OCI-LY1 (cell line): ENCODE data around the gene UCMA.
A peak's percentile ranks its signal among the peaks of the same experiment; 100 is the strongest.

Source experiments
- H2AFZ ChIP-seq: fragments of 200-600 bp; sonication (generic), shearing (Covaris generic); 2 replicates; pipeline ENCODE4 v1.6.0; 2014; ENCODE audit warnings: antibody characterized with exemption, mild to moderate bottlenecking, low read length
- H3F3A ChIP-seq: fragments of 200-600 bp; sonication (generic), shearing (Covaris generic); 2 replicates; pipeline ENCODE4 v1.6.0; 2014; ENCODE audit warnings: mild to moderate bottlenecking, antibody characterized with exemption, low read length, moderate library complexity; ENCODE audit not compliant: insufficient read depth
- H3K27ac ChIP-seq: fragments of 200-600 bp; sonication (generic); 2 replicates; pipeline ENCODE4 v1.5.1; 2014; ENCODE audit warnings: low read length, mixed run types, mild to moderate bottlenecking, low read depth; ENCODE audit not compliant: poor library complexity, severe bottlenecking
- H3K27me3 ChIP-seq: fragments of 200-600 bp; sonication (generic); 2 replicates; pipeline ENCODE4 v1.6.0; 2014; ENCODE audit warnings: antibody characterized with exemption, mild to moderate bottlenecking, low read length, moderate library complexity; ENCODE audit not compliant: insufficient read depth
- H3K36me3 ChIP-seq: fragments of 200-600 bp; sonication (generic); 2 replicates; pipeline ENCODE4 v1.6.1; 2014; ENCODE audit warnings: mild to moderate bottlenecking, antibody characterized with exemption, low read length, moderate library complexity, mixed read lengths; ENCODE audit not compliant: insufficient read depth
- H3K4me1 ChIP-seq: fragments of 200-600 bp; sonication (generic); 2 replicates; pipeline ENCODE4 v1.5.1; 2014; ENCODE audit warnings: mild to moderate bottlenecking, low read length, moderate library complexity; ENCODE audit not compliant: insufficient read depth, severe bottlenecking
- H3K4me2 ChIP-seq: fragments of 200-600 bp; sonication (generic), shearing (Covaris generic); 2 replicates; pipeline ENCODE4 v1.6.1; 2014; ENCODE audit warnings: low read length
- H3K4me3 ChIP-seq: fragments of 200-600 bp; sonication (generic); 2 replicates; pipeline ENCODE4 v1.5.1; 2014; ENCODE audit warnings: low read length, low read depth, mild to moderate bottlenecking, mixed read lengths; ENCODE audit not compliant: poor library complexity, severe bottlenecking
- H3K79me2 ChIP-seq: fragments of 200-600 bp; shearing (Covaris generic); 2 replicates; pipeline ENCODE4 v1.6.1; 2016; ENCODE audit warnings: mixed run types, low read length, mixed read lengths; ENCODE audit not compliant: insufficient read depth
- H3K9ac ChIP-seq: fragments of 200-600 bp; sonication (generic), shearing (Covaris generic); 2 replicates; pipeline ENCODE4 v1.6.1; 2014; ENCODE audit warnings: mild to moderate bottlenecking, low read length, mixed read lengths
- H3K9me2 ChIP-seq: fragments of 200-600 bp; sonication (generic), shearing (Covaris generic); 2 replicates; pipeline ENCODE4 v1.6.1; 2014; ENCODE audit warnings: low read depth, mild to moderate bottlenecking, low read length, mixed read lengths
- H3K9me3 ChIP-seq: fragments of 200-600 bp; shearing (Covaris generic); 2 replicates; pipeline ENCODE4 v1.6.1; 2014; ENCODE audit warnings: low read length, mixed read lengths
- H4K20me1 ChIP-seq: fragments of 200-600 bp; sonication (generic), shearing (Covaris generic); 2 replicates; pipeline ENCODE4 v1.6.0; 2016; ENCODE audit warnings: mild to moderate bottlenecking, low read length; ENCODE audit not compliant: insufficient read depth
- EZH2 ChIP-seq: fragments of 200-600 bp; sonication (generic), shearing (Covaris generic); IDR thresholded peaks from 2 replicates; pipeline ENCODE4 v1.8.0; 2017; ENCODE audit warnings: borderline replicate concordance, mixed run types, mild to moderate bottlenecking, antibody characterized with exemption, low read length, moderate library complexity, mixed read lengths
- TF ChIP-seq, protein P1 (sequence below): fragments of 200-600 bp; sonication (generic), shearing (Covaris generic); IDR thresholded peaks from 2 replicates; pipeline ENCODE4 v1.5.1; 2017; ENCODE audit warnings: mild to moderate bottlenecking, antibody characterized with exemption, low read length, moderate library complexity, mixed read lengths

The UCMA gene

DNA sequence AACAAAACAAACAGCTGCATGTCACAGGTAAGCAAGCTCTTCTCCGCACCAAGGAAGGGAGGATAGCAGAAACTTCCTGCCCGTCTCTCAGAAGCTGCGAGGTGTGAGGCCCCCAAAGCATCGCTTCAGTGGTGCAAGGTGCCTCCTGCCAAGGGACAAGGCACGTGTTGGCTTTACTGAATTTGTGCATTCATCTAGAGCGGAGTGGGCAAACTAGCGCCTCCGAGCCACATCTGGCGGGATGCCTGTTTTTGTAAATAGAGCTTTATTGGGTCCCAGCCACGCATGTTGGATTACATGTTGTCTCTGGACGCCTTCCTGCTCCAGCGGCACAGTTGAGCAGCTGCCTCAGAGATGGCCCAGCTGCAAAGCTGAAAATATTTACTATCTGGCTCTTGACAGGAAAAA is 38.0 kb upstream of the UCMA start:
- Histone ChIP-seq H3K27me3 (no peaks in the 10 kb centered on the region), H3K9me2 (no peaks in the 10 kb centered on the region), H3K9ac (peak overlapping the region; percentile 23; the same call in 1 of the 2 replicates), H3F3A (no peaks in the 10 kb centered on the region), H2AFZ (no peak overlapping the region), H4K20me1 (no peaks in the 10 kb centered on the region), H3K9me3 (no peaks in the 10 kb centered on the region), H3K4me1 (peaks cover 21% of the 10 kb centered on the region), H3K27ac (peak overlapping the region; percentile 86), H3K79me2 (no peaks in the 10 kb centered on the region), H3K4me2 (peak overlapping the region; percentile 58), H3K36me3 (no peaks in the 10 kb centered on the region), H3K4me3 (peak overlapping the region; percentile 40)
- TF ChIP-seq, protein P1, sequence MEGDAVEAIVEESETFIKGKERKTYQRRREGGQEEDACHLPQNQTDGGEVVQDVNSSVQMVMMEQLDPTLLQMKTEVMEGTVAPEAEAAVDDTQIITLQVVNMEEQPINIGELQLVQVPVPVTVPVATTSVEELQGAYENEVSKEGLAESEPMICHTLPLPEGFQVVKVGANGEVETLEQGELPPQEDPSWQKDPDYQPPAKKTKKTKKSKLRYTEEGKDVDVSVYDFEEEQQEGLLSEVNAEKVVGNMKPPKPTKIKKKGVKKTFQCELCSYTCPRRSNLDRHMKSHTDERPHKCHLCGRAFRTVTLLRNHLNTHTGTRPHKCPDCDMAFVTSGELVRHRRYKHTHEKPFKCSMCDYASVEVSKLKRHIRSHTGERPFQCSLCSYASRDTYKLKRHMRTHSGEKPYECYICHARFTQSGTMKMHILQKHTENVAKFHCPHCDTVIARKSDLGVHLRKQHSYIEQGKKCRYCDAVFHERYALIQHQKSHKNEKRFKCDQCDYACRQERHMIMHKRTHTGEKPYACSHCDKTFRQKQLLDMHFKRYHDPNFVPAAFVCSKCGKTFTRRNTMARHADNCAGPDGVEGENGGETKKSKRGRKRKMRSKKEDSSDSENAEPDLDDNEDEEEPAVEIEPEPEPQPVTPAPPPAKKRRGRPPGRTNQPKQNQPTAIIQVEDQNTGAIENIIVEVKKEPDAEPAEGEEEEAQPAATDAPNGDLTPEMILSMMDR = no peak
- no peak for TF ChIP-seq EZH2

DNA sequence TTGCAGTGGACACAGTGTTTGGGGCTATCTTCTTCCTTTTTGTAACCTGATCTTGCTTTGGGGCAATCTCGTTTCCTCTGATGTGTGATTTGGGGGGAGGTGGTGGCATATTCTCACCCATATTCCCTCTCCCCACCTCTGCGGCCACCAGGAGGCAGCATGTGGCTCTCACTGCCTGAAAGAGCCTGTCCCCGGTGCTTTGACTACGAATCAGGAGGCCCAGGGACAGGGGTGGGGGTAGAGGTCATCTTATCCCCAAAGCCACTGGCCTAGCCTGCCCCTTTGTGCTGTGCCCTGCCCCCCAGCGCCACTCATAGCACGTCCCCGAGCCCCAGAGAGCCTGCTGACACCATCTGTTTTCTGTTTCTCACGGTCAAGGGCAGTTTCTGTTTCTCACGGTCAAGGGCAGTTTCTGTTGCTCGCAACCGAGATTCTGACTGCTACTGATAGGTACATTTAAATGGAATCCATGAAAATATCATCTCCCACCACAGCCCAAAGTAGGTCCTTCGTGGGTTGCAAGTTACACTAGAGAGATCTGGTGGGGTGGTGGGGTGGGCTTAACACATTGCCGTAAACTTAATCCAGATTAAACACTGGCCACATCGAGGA is 37.5 kb upstream of the UCMA start:
- no peak overlapping the region for H2AFZ ChIP-seq
- peak overlapping the region; percentile 58 for H3K4me2 ChIP-seq

DNA sequence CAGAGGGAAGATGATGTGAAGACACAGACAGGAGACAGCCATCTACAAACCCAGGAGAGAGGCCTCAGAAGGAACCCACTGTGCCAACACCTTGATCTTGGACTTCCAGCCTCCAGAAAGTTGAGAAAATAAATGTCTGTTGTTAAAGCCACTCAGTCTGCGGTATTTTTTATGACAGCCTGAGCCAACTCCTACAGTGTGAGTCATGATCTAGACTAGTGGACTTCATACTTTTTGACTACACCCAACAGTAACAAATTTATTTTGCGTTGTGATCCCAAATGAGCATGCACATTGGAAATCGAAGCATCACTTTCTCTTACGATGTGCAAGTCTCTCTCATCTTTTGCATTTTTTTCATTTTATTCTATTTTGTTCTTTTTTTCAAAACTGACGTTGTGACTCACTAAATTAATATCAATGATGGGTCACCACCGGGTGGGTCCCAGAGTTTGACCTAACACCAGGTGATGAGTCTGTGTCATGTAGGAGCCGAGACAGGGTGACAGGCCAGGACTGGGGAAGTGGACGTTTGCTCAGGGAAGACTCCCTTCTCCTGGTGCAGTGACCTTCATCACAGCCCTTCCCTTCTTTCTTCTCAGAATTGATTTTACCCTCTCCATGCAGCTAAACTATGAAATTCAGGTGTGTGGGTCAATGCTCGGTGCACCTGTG is 36.8 kb upstream of the UCMA start:
- H3K4me2 ChIP-seq = peak overlapping the region; percentile 58; the same call in 1 of the 2 replicates
- H3K9me3 ChIP-seq = no peaks in the 10 kb centered on the region
- no peak overlapping the region for H3K9ac ChIP-seq
- peak overlapping the region; percentile 86 for H3K27ac ChIP-seq
- no peak overlapping the region for H3K4me3 ChIP-seq
- H3K79me2 ChIP-seq = no peaks in the 10 kb centered on the region
- TF ChIP-seq, protein P1 = no peak
- no peak for TF ChIP-seq EZH2
- peaks cover 21% of the 10 kb centered on the region for H3K4me1 ChIP-seq
- H3K27me3 ChIP-seq = no peaks in the 10 kb centered on the region
- H3K9me2 ChIP-seq = no peaks in the 10 kb centered on the region
- H4K20me1 ChIP-seq = no peaks in the 10 kb centered on the region
- no peaks in the 10 kb centered on the region for H3K36me3 ChIP-seq
- no peak overlapping the region for H2AFZ ChIP-seq
- H3F3A ChIP-seq = no peaks in the 10 kb centered on the region

More for the DNA sequence above, 37.5 kb upstream of the UCMA start:
- no peak for TF ChIP-seq EZH2
- TF ChIP-seq, protein P1 = peak; percentile 83
- Histone ChIP-seq H3K4me1 (peaks cover 21% of the 10 kb centered on the region), H4K20me1 (no peaks in the 10 kb centered on the region), H3K27me3 (no peaks in the 10 kb centered on the region), H3K9me2 (no peaks in the 10 kb centered on the region), H3F3A (no peaks in the 10 kb centered on the region), H3K36me3 (no peaks in the 10 kb centered on the region), H3K27ac (peak overlapping the region; percentile 86), H3K9ac (peak overlapping the region; percentile 23; the same call in 1 of the 2 replicates), H3K9me3 (no peaks in the 10 kb centered on the region), H3K79me2 (no peaks in the 10 kb centered on the region), H3K4me3 (peak overlapping the region; percentile 40)
